HG02870 (cell line): ENCODE data around the gene HSFX2.
"Not testable (repeated sequence)": the region's sequence is repeated elsewhere in the genome, so short reads cannot be mapped to it uniquely, and the experiment has no call there.

ENCODE experiments used
- ATAC-seq: cut with Tn5 transposase; IDR thresholded peaks from one replicate; pipeline ENCODE4 v1.9.1; 2021; ENCODE audit warnings: mild to moderate bottlenecking, moderate library complexity; ENCODE audit not compliant: unreplicated experiment

Gene HSFX2

GRCh38 chrX:149590993-149591392 is 4.1 kb downstream of the HSFX2 start:
- not testable (repeated sequence) for ATAC-seq

GRCh38 chrX:149587359-149587758 is 7.8 kb downstream of the HSFX2 start, which contains the start of gene MAGEA9B:
MAGEA9B (minus strand) TSS chrX:149587459; CDS start chrX:149583179, 4,280 bp downstream.
- ATAC-seq, result not testable (repeated sequence)

GRCh38 chrX:149585631-149586030 is 9.5 kb downstream of the HSFX2 start:
- ATAC-seq, result not testable (repeated sequence)

GRCh38 chrX:149573456-149573855 is 21.7 kb downstream of the HSFX2 start:
- ATAC-seq, result peak; percentile 100

- ATAC-seq, result no peak
Observed at GRCh38 chrX:149572743-149573142, 22.4 kb downstream of the HSFX2 start.

GRCh38 chrX:149571770-149572169 is 23.3 kb downstream of the HSFX2 start:
- ATAC-seq, result no peak

- no peak for ATAC-seq
Observed at GRCh38 chrX:149570668-149571067, 24.4 kb downstream of the HSFX2 start.

GRCh38 chrX:149569770-149570169 is 25.3 kb downstream of the HSFX2 start:
- ATAC-seq, result no peak

- ATAC-seq, result no peak
Observed at GRCh38 chrX:149568701-149569296, 26.3 kb downstream of the HSFX2 start.

- no peak for ATAC-seq
Observed at GRCh38 chrX:149567621-149568417, 27.3 kb downstream of the HSFX2 start.

- ATAC-seq, result no peak
Observed at GRCh38 chrX:149563359-149563758, 31.8 kb downstream of the HSFX2 start.

- not testable (repeated sequence) for ATAC-seq
Observed at GRCh38 chrX:149555251-149555650, 39.9 kb downstream of the HSFX2 start.

- ATAC-seq, result not testable (repeated sequence)
Observed at GRCh38 chrX:149551939-149552248, 43.2 kb downstream of the HSFX2 start.

- ATAC-seq, result peak; percentile 43
Observed at GRCh38 chrX:149551245-149551938, 43.7 kb downstream of the HSFX2 start.

GRCh38 chrX:149550454-149550853 is 44.7 kb downstream of the HSFX2 start:
- not testable (repeated sequence) for ATAC-seq

GRCh38 chrX:149549701-149550100 is 45.4 kb downstream of the HSFX2 start, which contains the start of gene HSFX3:
HSFX3 (minus strand) TSS chrX:149549924; CDS start chrX:149549852, 72 bp downstream.
- ATAC-seq, result not testable (repeated sequence)

- ATAC-seq, result not testable (repeated sequence)
Observed at GRCh38 chrX:149547782-149548181, 47.3 kb downstream of the HSFX2 start.

GRCh38 chrX:149546962-149547361 is 48.2 kb downstream of the HSFX2 start:
- ATAC-seq, result not testable (repeated sequence)

- not testable (repeated sequence) for ATAC-seq
Observed at GRCh38 chrX:149545545-149546543, 49.3 kb downstream of the HSFX2 start.
